Gastroesophageal sphincter (tissue), 4 donors: ENCODE results near the gene ARL17A. TPM values are rescaled to one million over a fixed set of nuclear protein-coding genes. Genes with fewer than 3 reads are reported as not detected.
"Not testable (repeated sequence)": the region's sequence is repeated elsewhere in the genome, so short reads cannot be mapped to it uniquely, and the experiment has no call there.

Experiments used
- ATAC-seq: fragments of 150-250 bp; one replicate; pipeline ENCODE4 v1.9.1; 2016; ENCODE audit warnings: mild to moderate bottlenecking, moderate library complexity
- H3K27ac ChIP-seq, 4 donors: fragments of 200-600 bp; sonication (generic) in 3 of 4; 1 replicate in 3 of 4; 2 replicates in 1 of 4; pipeline ENCODE4 v1.5.1; 2016 to 2019
- H3K27me3 ChIP-seq: fragments of 200-600 bp; sonication (generic); one replicate; pipeline ENCODE4 v1.5.1; 2019
- H3K36me3 ChIP-seq, 2 donors: fragments of 200-600 bp; sonication (generic); one replicate each; pipeline ENCODE4 v1.5.1; 2019; ENCODE audit warnings: control low read depth in 1 of 2
- H3K4me1 ChIP-seq, 3 donors: fragments of 200-600 bp; sonication (generic); 1 replicate in 2 of 3; 2 replicates in 1 of 3; pipeline ENCODE4 v1.5.1; 2016 to 2019; ENCODE audit warnings: control low read depth in 2 of 3
- H3K4me3 ChIP-seq, 2 donors: fragments of 200-600 bp; sonication (generic); one replicate each; pipeline ENCODE4 v1.5.1; 2019; ENCODE audit warnings: mild to moderate bottlenecking in 1 of 2, moderate library complexity in 1 of 2
- H3K9me3 ChIP-seq, 3 donors: fragments of 200-600 bp; sonication (generic); one replicate each; pipeline ENCODE4 v1.5.1; 2017 to 2019; ENCODE audit warnings: control low read depth in 2 of 3
- WGBS, 2 donors: methylation state at CpG; one replicate each; pipeline ENCODE4 v1.1.5; 2018; ENCODE audit warnings: low coverage in 1 of 2; 5-methylcytosine and 5-hydroxymethylcytosine counted together
- small RNA-seq, 4 donors: library from RNA; depleted of rRNA; stranded (forward); fragments of <200 nt; gene quantifications; one replicate each; pipeline ENCODE3, GENCODE V24; 2016
- total RNA-seq, 4 donors: library from RNA; depleted of rRNA; stranded (reverse); fragments of >200 nt; gene quantifications; one replicate each; pipeline ENCODE4 v1.1.0, GENCODE V29; 2016

The ARL17A gene
- total RNA-seq, 4 donors from 2014 or later = 5.6 to 15.6 (median 7.1) TPM

DNA sequence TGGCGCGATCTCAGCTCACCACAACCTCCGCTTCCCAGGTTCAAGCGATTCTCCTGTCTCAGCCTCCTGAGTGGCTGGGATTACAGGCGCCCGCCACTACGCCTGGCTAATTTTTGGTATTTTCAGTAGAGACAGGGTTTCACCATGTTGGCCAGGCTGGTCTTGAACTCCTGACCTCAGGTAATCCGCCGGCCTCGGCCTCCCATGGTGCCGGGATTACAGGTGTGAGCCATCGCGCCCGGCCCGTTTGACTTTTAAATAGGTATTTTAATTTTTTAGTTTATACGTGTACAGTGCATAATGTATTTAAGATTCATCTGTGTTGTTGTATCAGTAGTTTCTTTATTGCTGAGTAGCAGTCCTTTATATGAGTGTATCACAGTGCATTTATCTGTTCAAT, 87.5 kb downstream of the ARL17A start:
- WGBS, 2 donors = 95% methylated on average over 12 of the region's 16 CpGs; no CpG with 5 or more reads in 1 of the 2 donors
- H3K4me3 ChIP-seq, H3K9me3 ChIP-seq, ATAC-seq, H3K4me1 ChIP-seq, H3K27ac ChIP-seq, H3K27me3 ChIP-seq, H3K36me3 ChIP-seq: not testable (repeated sequence)

DNA sequence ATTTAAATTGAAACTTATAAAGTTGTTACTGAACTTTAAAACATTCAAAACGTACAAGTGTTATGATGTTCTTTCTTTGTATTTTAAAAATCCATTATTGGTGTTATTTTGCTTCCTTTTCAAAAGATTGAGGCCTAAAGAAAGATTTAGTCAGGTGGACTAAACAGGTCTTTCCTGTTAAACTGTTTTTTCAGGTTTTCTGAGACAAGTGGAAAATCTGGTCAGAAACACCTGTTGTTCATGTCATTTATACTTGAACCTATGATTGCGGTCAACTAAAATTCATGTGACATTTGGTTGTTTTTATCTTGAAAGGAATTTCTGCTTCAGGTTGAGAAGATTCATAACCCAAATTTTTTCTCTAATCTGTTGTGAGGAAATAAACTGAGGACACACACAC, 98.2 kb downstream of the ARL17A start:
- not testable (repeated sequence) for H3K4me1 ChIP-seq, ATAC-seq, H3K4me3 ChIP-seq, H3K36me3 ChIP-seq, H3K27ac ChIP-seq, H3K9me3 ChIP-seq, H3K27me3 ChIP-seq
- no CpG with 5 or more reads among the region's 2 CpGs for WGBS, 2 donors

DNA sequence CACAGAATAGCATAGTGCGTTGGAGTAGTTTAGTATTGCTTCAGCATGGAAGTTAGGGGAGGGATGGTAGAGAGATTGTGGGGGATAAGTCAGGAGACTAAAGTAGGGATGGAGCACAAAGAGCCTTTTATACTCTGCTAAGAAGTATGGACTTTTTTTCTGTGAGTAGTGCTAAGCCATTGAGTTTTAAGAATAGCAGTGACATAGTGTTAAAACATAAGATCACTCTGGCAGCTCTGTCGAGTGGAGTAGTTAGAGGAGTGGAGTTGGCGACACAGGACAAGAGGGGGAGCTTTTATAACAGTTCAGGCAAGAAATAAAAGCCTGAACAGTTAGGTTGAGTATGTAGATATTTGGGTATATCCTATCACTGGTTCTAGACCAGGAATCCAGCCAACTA, 100.7 kb downstream of the ARL17A start:
- not testable (repeated sequence) for H3K36me3 ChIP-seq, ATAC-seq, H3K27me3 ChIP-seq, H3K4me3 ChIP-seq, H3K4me1 ChIP-seq, H3K9me3 ChIP-seq, H3K27ac ChIP-seq
- WGBS, 2 donors = 80% methylated on average over 1 of the region's 3 CpGs; no CpG with 5 or more reads in 1 of the 2 donors

DNA sequence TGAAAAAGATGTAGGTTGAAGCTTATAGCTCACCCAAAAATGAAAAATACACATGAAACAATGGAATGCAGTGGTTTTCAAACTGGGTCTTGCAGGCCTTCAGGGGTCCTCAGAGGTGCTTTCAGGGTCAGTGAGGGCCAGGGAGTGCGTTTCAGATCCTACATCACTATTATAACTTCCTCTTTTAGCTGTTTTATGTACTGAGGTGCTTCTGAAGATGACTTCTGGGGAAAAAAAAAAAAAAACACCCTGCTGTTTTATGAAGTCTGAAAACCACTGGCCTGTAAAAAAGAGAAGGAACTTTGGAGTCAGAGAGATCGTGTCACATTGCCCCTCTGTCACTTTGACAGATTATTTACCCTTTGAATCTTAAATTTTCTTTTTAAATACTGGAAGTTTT, 103.9 kb downstream of the ARL17A start:
- H3K27ac ChIP-seq, ATAC-seq, H3K27me3 ChIP-seq, H3K4me3 ChIP-seq, H3K9me3 ChIP-seq, H3K36me3 ChIP-seq, H3K4me1 ChIP-seq: not testable (repeated sequence)
- no CpG with 5 or more reads among the region's 2 CpGs for WGBS, 2 donors

DNA sequence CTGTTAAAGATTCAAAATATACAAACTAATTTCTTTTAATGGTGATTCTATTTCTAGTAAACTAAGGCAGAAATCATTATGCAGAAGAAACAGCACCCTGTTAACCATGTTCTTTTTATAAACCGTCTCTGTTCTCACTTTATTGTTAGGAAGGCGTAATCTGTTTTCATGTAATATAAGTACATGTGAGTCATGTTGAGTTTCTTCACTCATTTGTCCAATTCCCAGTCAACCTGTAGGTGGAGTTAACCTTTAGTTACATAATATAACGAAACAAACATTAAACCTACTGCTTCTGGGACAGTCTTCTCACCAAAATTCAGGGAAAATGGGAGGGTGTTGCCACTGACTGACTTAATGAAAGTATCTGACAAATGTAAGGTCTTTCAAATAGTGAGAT, 105.0 kb downstream of the ARL17A start:
- not testable (repeated sequence) for H3K9me3 ChIP-seq, H3K4me3 ChIP-seq, ATAC-seq, H3K27me3 ChIP-seq, H3K36me3 ChIP-seq, H3K27ac ChIP-seq, H3K4me1 ChIP-seq
- WGBS, 2 donors = no CpG with 5 or more reads among the region's 3 CpGs

DNA sequence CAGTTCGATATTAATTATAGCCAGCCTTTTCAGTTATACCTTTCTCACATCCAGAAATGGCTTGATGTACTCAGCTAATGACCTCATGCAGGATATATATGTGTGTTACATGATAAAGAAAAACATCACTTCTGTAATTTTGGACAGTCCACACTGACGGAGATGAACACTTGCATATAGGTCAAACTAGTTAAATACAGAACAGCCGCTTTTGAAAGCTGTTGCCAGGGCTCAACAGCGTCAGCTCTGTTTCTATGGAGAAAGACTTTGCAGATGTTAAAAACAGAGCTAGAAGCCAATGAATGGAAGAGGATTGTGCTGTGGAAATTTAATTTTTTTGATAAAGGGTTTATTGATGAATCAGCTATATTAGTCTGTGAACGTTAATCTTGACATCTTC, 111.9 kb downstream of the ARL17A start:
- H3K4me3 ChIP-seq, H3K36me3 ChIP-seq, H3K27me3 ChIP-seq, H3K9me3 ChIP-seq, H3K4me1 ChIP-seq, H3K27ac ChIP-seq, ATAC-seq: not testable (repeated sequence)
- WGBS, 2 donors = 33 to 71% methylated on average over 1 to 2 of the region's 5 CpGs

Small RNAs within 50 kb of the gene (small RNA-seq; reads per million reads assigned to genes)
- gene RN7SL199P = 0 reads per million in 4 donors

Other genes with a start within 250 kb of the ARL17A start
- gene ARL17B, start 217.9 kb downstream of the ARL17A start, total RNA-seq = 10 to 100 TPM in 3 of 4 donors, 1 to 10 TPM in 1; 8.9 to 42.5 (median 15.4) TPM
- gene LRRC37A2, start 67.2 kb downstream of the ARL17A start, total RNA-seq = 10 to 100 TPM in 1 of 4 donors, 1 to 10 TPM in 3; 6.0 to 12.1 (median 7.5) TPM
- gene NSF, start 11.0 kb upstream of the ARL17A start, total RNA-seq = 10 to 100 TPM; 15.6 to 22.9 (median 19.0) TPM
- gene WNT3, start 239.0 kb upstream of the ARL17A start, total RNA-seq = 1 to 10 TPM in 2 of 4 donors, under 1 TPM in 2; 0.62 to 1.4 (median 0.99) TPM